ENCODE data around the gene MCM7. TPM values are rescaled to one million over a fixed set of nuclear protein-coding genes. Genes with fewer than 3 reads are reported as not detected.

Gene MCM7
- polyA plus RNA-seq, 10 donors, result 57.2 to 96.4 (median 66.4) TPM

DNA sequence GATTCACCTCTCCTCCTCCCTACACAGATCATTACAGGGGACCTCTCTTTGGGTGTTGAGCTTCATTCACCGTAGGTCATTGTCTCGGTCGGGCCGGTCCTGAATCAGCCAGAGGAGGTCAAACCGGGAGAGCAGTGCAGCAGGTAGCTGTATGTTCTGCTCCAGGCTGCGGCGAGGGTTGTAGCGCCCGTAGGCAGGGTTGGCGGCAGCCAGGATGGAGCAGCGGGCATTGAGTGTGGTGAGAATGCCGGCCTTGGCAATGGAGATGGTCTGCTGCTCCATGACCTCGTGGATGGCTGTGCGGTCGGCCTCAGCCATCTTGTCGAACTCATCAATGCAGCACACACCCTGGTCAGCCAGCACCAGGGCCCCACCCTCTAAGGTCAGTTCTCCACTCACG is 5.5 kb downstream of the MCM7 start:
- DNase-seq, result no peak

DNA sequence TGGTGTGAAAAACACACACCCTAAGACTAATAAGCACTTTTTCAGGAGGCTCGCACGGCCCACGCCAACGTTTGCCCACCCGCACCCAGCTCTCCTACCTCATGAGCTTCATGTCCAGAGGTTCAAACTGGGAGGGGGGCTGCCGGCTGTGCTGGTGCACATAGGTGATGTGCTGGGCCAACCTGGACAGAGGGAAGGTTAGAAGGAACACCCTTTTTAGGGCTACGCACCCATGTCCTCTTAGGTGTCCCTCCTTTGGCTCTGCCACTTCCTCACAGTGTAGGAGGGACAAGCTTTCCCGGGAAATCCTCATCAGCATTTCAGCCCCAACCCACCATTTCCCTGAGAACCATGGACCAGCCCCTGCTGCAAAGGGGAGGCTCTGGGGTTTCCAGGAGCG is 5.9 kb downstream of the MCM7 start:
- DNase-seq, result no peak

DNA sequence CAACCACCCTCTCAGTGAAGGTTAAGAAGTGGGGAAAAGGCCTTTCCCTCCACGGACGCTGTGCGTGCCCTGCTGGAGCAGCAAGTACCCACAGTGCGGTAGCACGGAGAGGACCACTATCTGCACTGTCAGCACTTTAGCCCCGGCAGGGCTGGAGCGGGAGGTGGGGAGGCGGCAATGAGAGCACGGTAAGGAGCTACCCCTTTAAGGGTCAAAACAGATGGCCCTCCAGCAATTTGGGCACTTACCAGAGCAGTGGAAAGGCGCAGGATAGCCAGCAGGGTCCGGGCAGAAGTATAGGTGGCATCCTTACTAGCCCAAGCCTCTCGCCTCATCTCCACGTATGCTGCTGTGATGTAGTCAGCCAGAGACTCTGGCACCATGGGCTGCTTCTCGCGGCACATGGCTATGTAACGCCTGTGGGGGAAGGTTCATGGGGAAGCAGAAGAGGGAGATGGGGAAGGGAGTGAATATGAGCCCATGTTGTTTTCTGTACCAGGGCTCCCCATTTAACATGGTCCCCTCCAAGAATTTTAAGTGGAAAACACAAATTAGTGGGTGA is 7.2 kb downstream of the MCM7 start:
- DNase-seq, result no peak

DNA sequence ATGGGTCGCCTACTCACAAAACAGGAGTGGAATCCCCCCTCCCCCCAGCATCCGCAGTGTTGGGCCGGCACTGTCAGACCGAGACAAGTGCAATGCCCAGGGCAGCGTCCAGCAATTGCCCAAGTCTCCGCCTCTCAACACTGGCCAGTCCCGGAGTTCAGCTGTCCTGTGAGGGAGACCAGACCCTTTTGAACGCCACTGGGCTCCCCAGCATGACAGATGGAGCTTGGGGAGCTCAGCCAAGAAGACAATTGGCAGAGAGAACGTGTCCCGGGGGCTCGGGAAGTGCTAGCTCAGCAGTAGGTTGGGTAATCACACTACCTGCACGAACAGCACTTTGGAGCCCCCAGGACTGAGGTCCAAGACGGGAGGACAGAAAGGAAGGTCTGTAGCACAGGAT is 7.7 kb downstream of the MCM7 start:
- no peak for DNase-seq

DNA sequence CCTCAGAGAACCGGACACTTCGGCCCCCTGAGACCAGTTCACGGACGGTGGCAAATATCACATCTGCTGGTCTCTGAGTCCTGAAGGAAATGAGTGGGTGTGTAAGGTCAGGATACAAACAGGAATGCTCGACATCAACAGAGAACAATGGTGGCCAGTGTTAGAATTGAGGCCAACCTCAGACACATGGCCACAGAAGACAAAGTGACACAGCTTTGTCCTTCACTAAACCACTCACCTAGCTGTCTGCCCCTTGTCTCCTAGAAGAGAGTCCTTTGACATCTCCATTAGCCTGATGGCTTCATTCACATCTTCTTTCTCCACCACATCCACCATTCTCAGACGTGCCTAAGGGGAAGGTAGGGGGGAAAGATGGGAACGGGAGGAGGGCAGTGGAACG is 8.1 kb downstream of the MCM7 start:
- no peak for DNase-seq

- DNase-seq, result no peak
These were observed 9.6 kb downstream of the MCM7 start for GRCh38 chr7:100091411-100092181.

- no peak for DNase-seq
These were observed 10.4 kb downstream of the MCM7 start for GRCh38 chr7:100090527-100091410.

DNA sequence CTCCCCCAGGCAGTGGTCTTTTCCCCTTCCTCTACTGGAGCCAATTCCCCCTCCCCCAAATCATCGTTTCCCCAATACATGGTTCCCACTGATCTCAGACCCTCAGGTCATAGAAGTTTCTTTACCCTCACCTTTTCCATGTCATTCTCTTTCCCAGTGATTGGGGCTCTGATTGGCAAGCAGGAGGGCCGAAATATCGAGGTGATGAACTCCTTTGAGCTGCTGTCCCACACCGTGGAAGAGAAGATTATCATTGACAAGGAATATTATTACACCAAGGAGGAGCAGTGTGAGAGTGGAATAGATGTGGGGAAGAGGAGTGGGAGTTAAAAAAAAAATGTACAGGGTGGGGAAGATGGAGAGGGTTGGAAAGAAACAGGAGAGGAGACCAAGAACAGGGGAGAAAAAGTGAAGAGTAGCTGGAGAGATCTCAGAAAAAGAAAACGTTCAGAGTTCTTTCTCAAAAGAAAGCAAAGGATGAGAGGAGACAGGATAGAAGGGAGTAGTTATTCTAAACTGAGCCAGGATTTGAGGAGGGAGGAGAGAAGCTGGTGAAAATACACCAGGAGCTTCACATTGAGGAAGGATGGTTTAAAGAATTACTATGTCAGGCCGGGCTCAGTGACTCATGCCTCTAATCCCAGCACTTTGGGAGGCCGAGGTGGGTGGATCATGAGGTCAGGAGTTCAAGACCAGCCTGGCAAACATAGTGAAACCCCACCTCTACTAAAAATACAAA is 11.6 kb downstream of the MCM7 start:
- DNase-seq, result no peak

GRCh38 chr7:100088621-100089457 is 12.4 kb downstream of the MCM7 start, which contains the start of gene COPS6:
COPS6 (plus strand) TSS chr7:100088969; CDS start chr7:100088991, 22 bp downstream.
- DNase-seq, result peak; percentile 78 to 94 (median 85)

DNA sequence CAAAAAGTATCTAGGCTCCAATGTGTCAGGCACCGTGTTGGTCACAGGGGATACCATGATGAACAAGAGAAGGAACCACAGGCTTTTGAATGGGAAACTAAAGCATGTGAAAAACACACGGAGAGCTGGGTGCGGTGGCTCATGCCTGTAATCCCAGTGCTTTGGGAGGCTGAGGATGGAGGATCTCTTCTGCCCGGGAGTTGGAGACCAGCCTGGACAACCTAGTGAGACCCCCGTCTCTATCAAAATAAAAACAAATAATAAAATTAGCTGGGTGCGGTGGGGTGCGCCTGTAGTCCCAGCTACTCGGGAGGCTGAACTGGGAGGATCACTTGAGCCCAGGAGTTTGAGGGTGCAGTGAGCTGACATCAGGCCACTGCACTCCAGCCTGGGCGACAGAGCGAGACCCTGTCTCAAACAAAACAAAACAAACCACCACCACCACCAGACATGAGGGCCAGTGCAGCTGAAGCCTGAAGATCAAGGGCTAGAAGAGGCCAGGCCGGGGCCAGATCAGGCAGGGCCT is 13.0 kb downstream of the MCM7 start:
- DNase-seq, result no peak

GRCh38 chr7:100087055-100087750 is 14.0 kb downstream of the MCM7 start:
- DNase-seq, result peak in 1 of 3 donors; percentile 94

GRCh38 chr7:100085515-100085914 is 15.7 kb downstream of the MCM7 start:
- no peak for DNase-seq

- DNase-seq, result no peak
These were observed 18.2 kb downstream of the MCM7 start for GRCh38 chr7:100082978-100083377.

DNA sequence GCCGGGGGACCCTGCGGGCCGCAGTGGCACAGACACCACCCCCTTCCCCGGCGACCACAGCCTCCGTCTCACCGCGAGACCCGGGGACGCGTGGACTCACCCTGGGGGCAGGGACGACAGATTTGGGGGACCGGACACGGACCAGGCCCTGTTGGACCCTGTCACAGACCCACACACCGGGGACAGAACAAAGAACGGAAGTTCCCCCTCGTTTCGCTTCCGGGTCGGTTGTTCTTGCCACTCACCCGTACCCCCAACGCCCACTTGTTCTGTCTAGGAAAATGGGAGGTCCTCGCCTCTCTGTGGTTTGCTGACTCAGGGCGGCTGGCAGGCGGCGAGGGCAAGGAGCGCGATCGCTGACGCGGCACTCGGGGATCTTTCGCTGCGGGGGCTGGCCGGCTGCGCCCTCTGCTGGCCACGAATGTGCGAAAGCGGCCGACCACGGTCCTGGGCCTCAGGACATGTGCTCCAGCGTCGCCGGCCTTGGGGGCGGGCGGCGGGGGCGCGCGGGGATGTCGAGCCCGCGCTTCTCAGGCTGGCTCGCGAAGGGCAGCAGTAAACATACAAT is 19.6 kb downstream of the MCM7 start, which contains the start of gene ZNF3:
ZNF3 (minus strand) TSS at position 189 of the 568 bp plus-strand sequence. CDS start 4,366 bp downstream, outside the sequence.
- peak; percentile 99 to 100 (median 99) for DNase-seq

DNA sequence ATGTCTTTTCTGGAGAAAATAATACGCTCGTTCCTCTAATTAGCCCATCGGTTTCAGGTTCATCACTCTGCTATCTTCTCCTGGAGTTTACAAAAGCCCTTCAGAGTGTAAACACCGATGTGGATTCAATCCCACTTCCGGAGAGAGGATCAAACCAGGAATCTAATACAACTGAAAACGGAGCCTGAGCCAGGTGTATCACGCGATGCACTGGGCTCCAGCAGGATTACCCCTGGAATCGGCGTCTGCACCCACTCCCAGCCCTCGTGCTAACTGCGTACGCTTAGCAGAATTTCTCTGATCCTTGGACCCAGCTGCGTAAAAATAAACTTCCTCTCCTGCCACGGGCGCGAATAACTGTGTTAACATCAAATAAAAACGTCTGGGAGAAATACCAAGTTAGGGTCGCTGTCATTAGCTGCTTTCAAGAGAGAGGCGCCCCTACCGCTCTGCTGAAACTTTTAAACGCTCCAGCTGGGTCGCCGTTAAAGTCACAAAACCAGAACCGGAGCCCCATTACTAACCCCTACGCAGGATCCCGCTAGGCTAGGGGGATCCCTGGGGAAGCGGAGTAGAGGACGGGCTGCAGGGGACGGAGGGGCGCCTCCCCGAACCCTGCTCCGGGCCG is 20.2 kb downstream of the MCM7 start:
- no peak for DNase-seq

DNA sequence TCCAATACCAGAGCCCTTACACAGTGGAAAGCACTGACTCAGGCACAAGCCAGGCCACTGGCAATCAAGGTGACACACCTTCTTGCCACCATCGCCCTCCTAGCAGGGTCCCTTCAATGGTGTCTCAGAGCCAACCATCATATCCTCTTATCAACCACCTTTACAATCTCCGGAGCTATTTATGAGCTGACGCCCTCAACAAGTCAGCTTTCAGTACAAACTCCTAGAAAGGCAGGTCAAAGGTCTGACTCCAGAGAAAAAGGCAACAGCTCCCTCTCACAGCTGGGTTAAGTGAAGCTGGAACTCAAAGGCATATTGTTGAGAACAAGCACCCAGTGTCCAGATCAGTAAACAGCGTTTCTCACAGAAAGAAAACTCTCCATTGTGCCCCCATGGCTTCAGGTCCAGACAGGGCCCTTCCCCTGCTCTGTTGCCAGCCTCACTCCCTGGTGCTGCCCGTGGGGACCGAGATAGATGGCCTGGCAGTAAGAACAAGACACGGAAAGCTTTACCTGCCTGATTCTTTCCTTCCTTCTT is 22.1 kb downstream of the MCM7 start:
- DNase-seq, result no peak

DNA sequence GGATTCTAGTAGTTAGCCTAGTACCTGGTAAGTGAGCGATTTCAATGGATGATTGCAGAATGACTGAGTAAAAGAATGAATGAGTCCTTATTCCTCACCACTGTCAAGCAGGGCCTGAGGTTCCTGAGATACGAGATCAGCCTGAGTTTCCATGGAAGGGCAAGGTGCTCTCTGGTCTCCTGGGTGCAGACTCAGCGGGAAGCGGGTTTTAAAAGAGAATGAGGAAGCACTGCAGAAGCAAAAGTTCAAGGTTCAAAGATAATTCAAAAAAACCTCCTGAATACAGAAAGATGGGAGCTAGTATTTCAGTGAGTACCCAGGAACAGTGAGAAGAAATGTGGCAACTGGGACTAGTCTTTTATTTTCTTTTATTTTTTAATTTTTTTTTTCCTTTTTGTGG is 24.0 kb downstream of the MCM7 start:
- no peak for DNase-seq

DNA sequence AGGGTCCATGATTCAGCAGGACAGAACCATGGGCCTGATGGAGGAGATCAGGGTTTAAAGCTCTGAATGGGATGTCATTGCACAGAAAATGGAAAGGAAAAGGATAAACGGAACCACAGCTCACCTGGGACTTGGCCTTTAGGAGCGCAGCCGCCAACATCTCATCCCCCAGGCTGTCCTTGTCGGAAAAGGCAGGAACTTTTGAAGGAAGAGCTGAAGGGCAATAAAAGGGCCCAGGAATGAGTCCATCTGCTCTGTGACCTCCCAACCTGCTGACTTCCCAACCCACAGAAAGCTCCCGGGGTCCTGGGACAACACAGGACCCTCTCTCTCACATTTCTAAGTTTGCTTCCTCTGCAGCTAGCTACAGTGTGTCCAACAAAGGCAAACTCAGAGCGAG is 25.8 kb downstream of the MCM7 start:
- DNase-seq, result no peak

DNA sequence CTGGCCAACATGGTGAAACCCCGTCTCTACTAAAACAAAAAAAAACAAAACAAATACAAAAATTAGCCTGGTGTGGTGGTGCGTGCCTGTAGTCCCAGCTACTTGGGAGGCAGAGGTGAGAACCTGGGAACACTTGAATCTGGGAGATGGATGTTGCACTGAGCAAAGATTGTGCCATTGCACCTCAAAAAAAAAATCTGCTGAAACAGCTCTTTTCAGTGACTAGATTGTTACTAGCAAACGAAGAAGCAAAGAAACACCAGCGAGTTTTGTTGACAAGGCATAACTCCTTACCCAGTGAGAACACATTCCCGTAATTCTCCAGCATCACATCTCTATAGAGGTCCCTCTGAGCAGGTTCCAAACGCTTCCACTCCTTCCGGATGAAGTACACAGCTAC is 26.4 kb downstream of the MCM7 start:
- no peak for DNase-seq

Measured in muscle of back (tissue), 11 donors.